CD4-positive, alpha-beta memory T cell (primary cell): ENCODE data around the gene PXDC1. TPM values are rescaled to one million over a fixed set of nuclear protein-coding genes. Genes with fewer than 3 reads are reported as not detected.

ENCODE experiments used
- CTCF ChIA-PET: fragments of 350-600 bp; sonication (Branson Sonifier 250); formaldehyde crosslinking; loops from one replicate; lab custom pipeline; 2021; ENCODE audit warnings: inconsistent platforms; ENCODE audit not compliant: partially characterized antibody; lab: Charles Lee
- POLR2A ChIA-PET: fragments of 350-600 bp; sonication (Branson Sonifier 250); formaldehyde crosslinking; loops from one replicate; lab custom pipeline; 2021; ENCODE audit not compliant: partially characterized antibody; lab: Charles Lee
- DNase-seq, 5 donors: peaks; one replicate each; pipeline versions ENCODE4 v3.0.0 to v3.0.0-alpha.2; 2020 to 2022; ENCODE audit warnings: mixed read lengths in 1 of 5
- H3K27ac ChIP-seq: one replicate; pipeline ENCODE4 v1.7.0; 2013; ENCODE audit warnings: low read depth, low read length
- H3K27me3 ChIP-seq: 2 replicates; pipeline ENCODE4 v1.7.0; 2013; ENCODE audit warnings: mild to moderate bottlenecking, low read length, moderate library complexity; ENCODE audit not compliant: insufficient read depth
- H3K36me3 ChIP-seq: 2 replicates; pipeline ENCODE4 v1.7.0; 2013; ENCODE audit warnings: mild to moderate bottlenecking, low read length, moderate library complexity; ENCODE audit not compliant: insufficient read depth
- H3K4me1 ChIP-seq: 2 replicates; pipeline ENCODE4 v1.7.0; 2013; ENCODE audit warnings: mild to moderate bottlenecking, low read length, moderate library complexity; ENCODE audit not compliant: insufficient read depth
- H3K4me3 ChIP-seq, 2 donors: one replicate each; pipeline ENCODE4 v1.7.0; 2013; ENCODE audit warnings: low read length in 2 of 2, mild to moderate bottlenecking in 1 of 2
- H3K9me3 ChIP-seq, 2 donors: one replicate each; pipeline ENCODE4 v1.7.0; 2013; ENCODE audit warnings: low read length in 2 of 2, control low read depth in 1 of 2; ENCODE audit not compliant: control insufficient read depth in 1 of 2
- H3K27ac Mint-ChIP-seq, 7 donors: one replicate each; pipeline ENCODE4 v1.8.0; 2020 to 2021; ENCODE audit warnings: mixed read lengths in 7 of 7, mild to moderate bottlenecking in 6 of 7, inconsistent platforms in 3 of 7, moderate library complexity in 3 of 7
- H3K27me3 Mint-ChIP-seq, 2 donors: one replicate each; pipeline ENCODE4 v1.8.0; 2020 to 2021; ENCODE audit warnings: mixed read lengths in 2 of 2
- H3K36me3 Mint-ChIP-seq, 2 donors: one replicate each; pipeline ENCODE4 v1.8.0; 2020 to 2021; ENCODE audit warnings: mixed read lengths in 2 of 2, inconsistent platforms in 1 of 2, mild to moderate bottlenecking in 1 of 2
- H3K4me1 Mint-ChIP-seq, 4 donors: one replicate each; pipeline ENCODE4 v1.8.0; 2020 to 2021; ENCODE audit warnings: mixed read lengths in 4 of 4, mild to moderate bottlenecking in 1 of 4
- H3K4me3 Mint-ChIP-seq, 8 donors: one replicate each; pipeline ENCODE4 v1.8.0; 2020 to 2021; ENCODE audit warnings: mixed read lengths in 8 of 8, mild to moderate bottlenecking in 7 of 8, moderate library complexity in 6 of 8, inconsistent platforms in 3 of 8
- H3K9me3 Mint-ChIP-seq, 8 donors: one replicate each; pipeline ENCODE4 v1.8.0; 2020 to 2021; ENCODE audit warnings: mixed read lengths in 8 of 8, mild to moderate bottlenecking in 5 of 8, inconsistent platforms in 3 of 8, moderate library complexity in 1 of 8
- intact Hi-C: fragments of 100-400 bp; cut with micrococcal nuclease; formaldehyde crosslinking; loops from one replicate; pipeline ENCODE4 v1.15.1; 2023
- polyA plus RNA-seq, 2 donors: library from polyadenylated mRNA; unstranded; fragments of 300-500 nt; fragmentation: Illumina TruSeq; gene quantifications; one replicate each; pipeline ENCODE4 v1.2.3, GENCODE V29; 2021
- total RNA-seq, 2 experiments: library from RNA; stranded (reverse); gene quantifications; one replicate each; pipeline ENCODE4 v1.2.3, GENCODE V29; 2021

The PXDC1 gene
- total and polyA plus RNA-seq, 4 experiments from 2014 or later = 0.50 to 0.52 TPM; not detected in 2

DNA sequence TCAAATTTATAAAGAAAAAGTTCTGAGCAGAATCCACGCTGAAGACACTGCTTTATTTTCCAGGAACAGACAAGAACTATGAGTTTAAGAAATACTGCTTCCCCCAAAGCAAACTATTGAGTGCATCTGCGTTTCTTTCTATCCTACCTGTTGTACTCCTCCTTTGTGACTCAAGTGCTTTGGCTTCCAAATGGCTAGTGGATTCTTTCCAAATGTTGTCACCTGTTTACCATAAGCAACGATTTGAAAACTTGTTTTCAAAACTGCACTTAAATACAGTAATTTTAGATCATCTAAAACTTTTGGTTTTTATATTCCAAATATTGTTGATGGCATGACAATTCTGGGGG is 9.5 kb downstream of the PXDC1 start:
- Histone ChIP-seq H3K9me3 (no peaks in the 10 kb centered on the region), H3K4me1 (peaks cover 12% of the 10 kb centered on the region), H3K4me3 (no peak overlapping the region), H3K27me3 (no peaks in the 10 kb centered on the region), H3K27ac (no peak overlapping the region), H3K36me3 (no peaks in the 10 kb centered on the region)
- H3K4me1 Mint-ChIP-seq = peaks cover 6 to 13% (median 11%) of the 10 kb centered on the region in 4 donors
- H3K36me3 Mint-ChIP-seq = no peaks in the 10 kb centered on the region
- no peak for DNase-seq
- H3K27ac Mint-ChIP-seq = peak overlapping the region in 2 of 7 donors; percentile 59 to 62
- H3K27me3 Mint-ChIP-seq = peaks cover 0 to 3% of the 10 kb centered on the region in 2 donors
- CTCF ChIA-PET = interaction anchor here (0.9 to 8.1 kb wide), 19 partner anchors 10 to 468 kb away, joined by 3 to 111 read pairs (median 6); partner anchors contain the start of gene FAM50B
- H3K9me3 Mint-ChIP-seq = no peaks in the 10 kb centered on the region
- POLR2A ChIA-PET = interaction anchor here (0.9 kb wide), 1 partner anchor 279 kb away, joined by 6 read pairs; a partner anchor contains a TSS
- intact Hi-C loops = loop anchor here (1.0 to 2.0 kb wide), 8 partner anchors 107 to 468 kb away; partner anchors contain the start of gene FAM50B
- H3K4me3 Mint-ChIP-seq = peak overlapping the region in 5 of 8 donors; percentile 4 to 77 (median 70)

DNA sequence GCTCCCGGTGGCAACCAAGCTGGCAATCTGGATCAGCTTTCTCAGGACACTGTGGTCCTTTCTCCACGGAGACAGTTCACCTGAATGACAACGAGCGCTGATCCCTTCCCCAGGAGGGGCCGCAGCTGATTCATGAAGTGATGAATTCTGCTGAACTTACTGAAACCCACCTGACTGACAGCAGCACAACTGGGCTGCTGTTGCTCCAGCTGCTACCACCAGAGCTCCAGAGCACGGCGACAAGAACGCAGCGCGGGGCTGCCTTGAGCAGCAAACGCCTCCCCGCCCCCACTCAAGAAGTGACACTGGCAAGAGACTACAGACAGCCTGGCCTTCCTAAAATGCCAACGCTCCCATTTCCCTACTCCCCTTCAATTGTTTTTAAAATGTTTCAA is 10.0 kb downstream of the PXDC1 start:
- ChIA-PET CTCF (interaction anchor here (0.6 to 8.1 kb wide), 21 partner anchors 8 to 469 kb away, joined by 3 to 111 read pairs (median 4); partner anchors contain the start of gene FAM50B), POLR2A (no interaction called here)
- Histone ChIP-seq H3K27ac (no peak overlapping the region), H3K36me3 (no peaks in the 10 kb centered on the region), H3K27me3 (no peaks in the 10 kb centered on the region), H3K4me1 (peaks cover 12% of the 10 kb centered on the region), H3K4me3 (no peak overlapping the region), H3K9me3 (no peaks in the 10 kb centered on the region)
- Mint-ChIP-seq H3K36me3 (no peaks in the 10 kb centered on the region), H3K4me1 (peaks cover 6 to 13% (median 11%) of the 10 kb centered on the region in 4 donors), H3K27me3 (peaks cover 0 to 3% of the 10 kb centered on the region in 2 donors), H3K9me3 (no peaks in the 10 kb centered on the region), H3K27ac (no peak overlapping the region), H3K4me3 (no peak overlapping the region)
- intact Hi-C loops = no loop called here
- no peak for DNase-seq

DNA sequence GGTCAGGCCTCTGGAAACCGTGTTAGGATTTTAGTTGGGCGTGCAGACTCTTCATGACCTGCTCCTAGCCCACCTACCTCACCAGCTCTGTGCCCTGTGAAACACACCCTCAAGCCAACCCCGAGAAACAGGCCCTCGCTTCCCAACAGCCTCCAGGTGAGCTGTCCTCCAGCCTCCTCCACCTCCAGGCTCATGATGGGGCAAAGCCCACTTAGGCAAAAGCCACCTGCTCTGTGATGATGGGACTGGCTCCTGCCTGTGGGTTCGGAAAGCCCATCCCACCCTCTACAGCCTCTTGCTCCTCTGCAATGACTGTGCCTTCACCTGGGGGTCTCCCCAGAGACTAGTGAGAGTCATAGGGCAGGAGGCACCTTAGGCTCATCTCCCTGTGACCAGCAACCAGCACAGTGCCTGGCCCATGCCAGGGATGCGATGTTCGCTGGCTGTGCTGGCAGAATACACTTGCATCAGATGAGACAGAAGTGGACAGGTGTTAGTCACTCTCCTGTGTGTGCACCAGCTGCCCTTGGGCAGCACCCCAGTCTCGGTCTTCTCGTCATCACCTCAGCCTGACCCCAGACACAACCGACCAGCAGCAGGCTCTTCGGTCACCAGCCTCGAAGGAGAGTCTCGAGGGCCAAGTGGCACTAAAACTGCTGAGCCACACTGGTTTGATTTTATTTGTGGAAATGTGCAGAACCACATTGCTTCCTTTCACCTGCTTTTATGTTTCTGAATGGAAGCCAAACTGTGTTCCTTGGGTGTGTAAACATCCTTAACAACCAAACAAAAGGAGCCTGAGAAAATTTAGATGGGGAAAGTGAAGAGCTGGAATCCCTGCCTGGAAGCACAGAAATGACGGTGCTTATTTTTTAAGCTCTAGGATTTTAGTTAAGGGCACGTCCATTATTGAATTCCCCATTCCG is 10.7 kb downstream of the PXDC1 start:
- peaks cover 6 to 13% (median 11%) of the 10 kb centered on the region in 4 donors for H3K4me1 Mint-ChIP-seq
- Histone ChIP-seq H3K27me3 (no peaks in the 10 kb centered on the region), H3K36me3 (no peaks in the 10 kb centered on the region), H3K27ac (no peak overlapping the region), H3K9me3 (no peaks in the 10 kb centered on the region), H3K4me1 (peaks cover 12% of the 10 kb centered on the region), H3K4me3 (no peak overlapping the region)
- intact Hi-C loops = no loop called here
- H3K4me3 Mint-ChIP-seq = no peak overlapping the region
- H3K27me3 Mint-ChIP-seq = peaks cover 0 to 3% of the 10 kb centered on the region in 2 donors
- H3K36me3 Mint-ChIP-seq = no peaks in the 10 kb centered on the region
- no peaks in the 10 kb centered on the region for H3K9me3 Mint-ChIP-seq
- ChIA-PET CTCF (interaction anchor here (0.6 to 8.1 kb wide), 20 partner anchors 9 to 469 kb away, joined by 3 to 111 read pairs (median 4); a partner anchor contains a TSS), POLR2A (no interaction called here)
- H3K27ac Mint-ChIP-seq = no peak overlapping the region
- DNase-seq = no peak

DNA sequence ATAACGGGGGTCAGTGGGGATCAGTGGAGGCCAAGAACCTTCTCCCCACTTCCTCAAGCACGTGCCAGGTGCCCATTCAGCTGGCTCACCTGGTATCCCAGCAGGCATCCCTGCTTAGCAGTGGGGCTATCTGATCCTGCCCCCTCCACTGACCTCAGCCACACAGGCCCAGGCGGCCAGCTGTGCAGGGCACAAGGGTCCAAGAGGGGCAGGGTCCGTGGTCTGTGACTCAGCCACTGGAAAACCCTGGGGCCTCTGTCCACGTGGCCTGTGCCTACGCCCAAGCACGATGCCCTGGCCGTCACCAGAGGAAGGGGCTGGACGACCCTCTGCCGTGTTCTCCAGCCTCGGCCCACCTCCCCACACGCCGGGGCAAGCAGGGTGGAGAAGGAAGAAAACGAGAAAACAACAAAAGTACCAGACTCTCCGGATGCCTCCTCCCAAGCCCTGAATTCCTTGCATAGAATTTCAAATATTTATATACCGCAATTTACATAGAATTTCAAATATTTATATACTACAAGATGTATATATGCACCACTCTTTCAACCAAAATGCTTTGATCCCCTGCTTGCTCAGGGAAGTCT is 12.1 kb downstream of the PXDC1 start:
- H3K27ac ChIP-seq = no peak overlapping the region
- H3K4me1 ChIP-seq = peaks cover 12% of the 10 kb centered on the region
- H3K9me3 ChIP-seq = no peaks in the 10 kb centered on the region
- ChIA-PET POLR2A (no interaction called here), CTCF (interaction anchor here (0.5 to 8.1 kb wide), 6 partner anchors 10 to 416 kb away, joined by 3 to 111 read pairs (median 4); a partner anchor contains a TSS)
- no peaks in the 10 kb centered on the region for H3K36me3 ChIP-seq
- H3K27me3 ChIP-seq = no peaks in the 10 kb centered on the region
- intact Hi-C loops = no loop called here
- H3K4me3 ChIP-seq = no peak overlapping the region
- Mint-ChIP-seq H3K36me3 (no peaks in the 10 kb centered on the region), H3K4me1 (peaks cover 6 to 13% (median 11%) of the 10 kb centered on the region in 4 donors), H3K4me3 (no peak overlapping the region), H3K27me3 (peaks cover 0 to 3% of the 10 kb centered on the region in 2 donors), H3K9me3 (peaks cover 0 to 4% (median 0%) of the 10 kb centered on the region in 8 donors), H3K27ac (no peak overlapping the region)
- DNase-seq = no peak

DNA sequence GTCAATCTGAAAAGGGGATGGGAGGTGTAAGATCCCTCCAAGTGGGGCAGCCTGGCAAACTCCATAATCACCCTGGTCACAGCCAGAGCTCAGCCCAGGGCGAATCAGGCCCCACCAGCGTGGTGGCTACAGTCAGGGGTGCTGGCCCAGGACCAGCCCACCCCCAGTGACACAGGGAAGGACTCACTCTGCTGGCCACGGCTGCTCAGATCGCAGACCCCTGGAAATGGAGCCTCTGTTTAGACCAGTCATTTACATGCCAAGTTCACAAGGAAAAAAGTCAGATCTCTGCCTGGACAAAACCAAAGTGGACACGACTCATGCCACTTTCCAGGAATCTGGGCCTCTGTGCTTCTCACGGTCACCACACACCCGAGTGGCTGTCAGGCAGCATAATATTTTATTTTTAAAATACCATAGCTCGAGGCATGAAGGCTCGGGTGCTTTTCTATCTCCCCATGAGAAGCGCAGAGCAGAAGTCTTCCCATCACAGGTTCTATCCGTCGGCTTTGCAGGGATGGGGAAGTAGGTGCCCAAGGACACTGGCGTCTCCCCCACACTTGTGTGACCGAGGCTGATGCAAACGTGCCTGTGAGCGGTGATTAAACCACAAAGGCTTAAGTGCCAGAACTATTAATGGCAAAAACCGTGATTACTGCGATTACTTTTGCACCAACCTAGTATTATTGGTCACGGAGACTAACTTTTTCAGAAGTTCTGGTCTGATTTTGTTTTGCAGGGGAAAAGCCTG is 13.0 kb downstream of the PXDC1 start:
- Mint-ChIP-seq H3K27ac (no peak overlapping the region), H3K4me3 (no peak overlapping the region), H3K27me3 (peaks cover 2 to 3% of the 10 kb centered on the region in 2 donors), H3K36me3 (no peaks in the 10 kb centered on the region), H3K9me3 (peaks cover 0 to 4% (median 0%) of the 10 kb centered on the region in 8 donors), H3K4me1 (peaks cover 6 to 13% (median 11%) of the 10 kb centered on the region in 4 donors)
- Histone ChIP-seq H3K27ac (no peak overlapping the region), H3K4me3 (no peak overlapping the region), H3K9me3 (no peaks in the 10 kb centered on the region), H3K27me3 (no peaks in the 10 kb centered on the region), H3K36me3 (no peaks in the 10 kb centered on the region), H3K4me1 (peaks cover 12% of the 10 kb centered on the region)
- intact Hi-C loops = no loop called here
- POLR2A ChIA-PET = no interaction called here
- CTCF ChIA-PET = no interaction called here
- no peak for DNase-seq

DNA sequence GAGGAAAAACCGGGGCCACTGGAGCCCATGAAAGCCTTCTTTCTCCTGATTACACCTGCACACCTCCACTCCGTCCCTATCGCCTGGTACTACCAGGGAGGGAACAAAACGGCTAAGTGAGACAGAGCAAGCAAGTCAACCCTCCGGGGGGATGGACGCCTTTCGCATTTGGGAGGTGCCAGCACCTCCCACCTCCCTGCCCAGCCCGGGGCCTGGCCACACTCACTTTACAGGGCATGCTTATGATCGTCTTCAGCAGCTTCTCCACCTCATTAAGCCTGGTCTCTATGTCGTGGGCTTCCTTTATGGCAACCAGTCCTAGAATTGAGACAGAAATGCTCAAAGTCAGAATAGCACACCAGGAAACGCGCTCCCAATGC is 13.7 kb downstream of the PXDC1 start:
- Mint-ChIP-seq H3K36me3 (no peaks in the 10 kb centered on the region), H3K9me3 (peaks cover 0 to 4% (median 0%) of the 10 kb centered on the region in 8 donors), H3K4me1 (peaks cover 4 to 8% (median 7%) of the 10 kb centered on the region in 4 donors), H3K27me3 (peaks cover 2 to 3% of the 10 kb centered on the region in 2 donors), H3K4me3 (no peak overlapping the region), H3K27ac (no peak overlapping the region)
- POLR2A ChIA-PET = no interaction called here
- Histone ChIP-seq H3K36me3 (no peaks in the 10 kb centered on the region), H3K27me3 (no peaks in the 10 kb centered on the region), H3K9me3 (no peaks in the 10 kb centered on the region), H3K4me3 (no peak overlapping the region), H3K4me1 (peaks cover 8% of the 10 kb centered on the region), H3K27ac (no peak overlapping the region)
- DNase-seq = no peak
- CTCF ChIA-PET = no interaction called here
- intact Hi-C loops = no loop called here
